ENCODE measurements around the gene TGFBR3.
A peak's percentile ranks its signal among the peaks of the same experiment; 100 is the strongest.

Gene TGFBR3

DNA sequence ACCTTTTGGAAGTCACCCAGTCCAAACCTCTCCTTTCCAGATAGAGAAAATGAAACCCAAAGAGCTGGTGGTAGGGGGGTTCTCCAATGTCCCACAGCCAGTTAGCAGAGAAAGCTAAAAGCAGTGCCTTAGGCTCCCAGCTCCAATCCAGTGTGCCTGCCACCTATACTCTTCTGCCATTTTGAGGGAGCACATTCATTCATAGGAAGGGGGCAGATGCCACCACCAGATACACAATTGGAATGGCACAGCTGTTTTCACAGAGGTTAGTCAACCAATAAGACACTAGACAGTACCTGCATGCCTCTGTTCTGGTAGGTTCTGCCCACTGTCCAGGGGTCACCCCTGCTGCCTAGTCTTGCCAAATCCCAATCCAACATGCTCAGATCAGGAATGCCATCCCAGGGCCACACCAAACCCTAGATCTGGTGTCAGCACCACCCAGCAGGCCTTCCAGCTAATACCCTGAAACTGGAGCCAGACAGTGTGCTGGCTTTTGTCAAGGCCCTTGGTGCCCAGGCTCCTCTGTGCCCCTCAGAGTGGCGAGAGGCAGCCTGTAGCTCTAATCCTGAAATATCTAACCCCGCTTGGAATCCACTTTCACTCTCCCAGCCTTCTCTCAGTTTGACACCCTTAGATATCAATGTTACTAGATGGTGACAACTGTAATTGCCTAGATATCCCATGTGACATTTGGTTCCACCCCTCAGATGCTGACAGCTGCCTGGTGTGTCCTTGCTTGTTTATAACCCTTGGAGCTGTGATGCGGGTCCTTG lies 178.6 kb downstream of the TGFBR3 start:
- no peak for DNase-seq

DNA sequence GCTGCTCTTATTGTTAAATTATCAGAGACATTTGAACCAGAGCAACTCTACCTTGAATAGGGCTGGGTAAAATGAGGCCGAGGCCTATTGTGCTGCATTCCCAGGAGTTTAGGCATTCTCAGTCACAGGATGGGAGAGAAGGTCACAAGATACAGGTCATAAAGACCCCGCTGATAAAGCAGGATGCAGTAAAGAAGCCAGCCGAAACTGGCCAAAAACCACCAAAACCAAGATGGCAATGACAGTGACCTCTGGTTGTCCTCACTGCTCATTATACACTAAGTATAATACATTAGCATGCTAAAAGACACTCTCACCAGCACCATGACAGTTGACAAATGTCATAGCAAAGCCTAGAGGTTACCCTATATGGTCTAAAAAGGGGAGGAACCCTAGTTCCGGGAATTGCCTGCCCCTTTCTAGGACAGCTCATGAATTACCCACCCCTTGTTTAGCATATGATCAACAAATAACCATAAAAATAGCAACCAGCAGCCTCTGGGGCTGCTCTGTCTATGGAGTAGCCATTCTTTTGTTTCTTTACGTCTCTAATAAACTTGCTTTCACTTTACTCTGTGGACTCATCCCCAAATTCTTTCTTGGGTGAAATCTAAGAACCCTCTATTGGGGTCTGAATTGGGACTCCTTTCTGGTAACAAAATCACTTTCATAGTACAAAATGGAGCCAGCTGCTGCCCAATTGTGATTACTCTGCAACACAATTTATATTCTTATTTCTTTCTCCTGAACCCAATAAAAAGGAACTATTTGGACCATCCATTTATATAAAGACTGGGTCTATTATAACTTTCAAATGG lies 179.6 kb downstream of the TGFBR3 start:
- no peak for DNase-seq

DNA sequence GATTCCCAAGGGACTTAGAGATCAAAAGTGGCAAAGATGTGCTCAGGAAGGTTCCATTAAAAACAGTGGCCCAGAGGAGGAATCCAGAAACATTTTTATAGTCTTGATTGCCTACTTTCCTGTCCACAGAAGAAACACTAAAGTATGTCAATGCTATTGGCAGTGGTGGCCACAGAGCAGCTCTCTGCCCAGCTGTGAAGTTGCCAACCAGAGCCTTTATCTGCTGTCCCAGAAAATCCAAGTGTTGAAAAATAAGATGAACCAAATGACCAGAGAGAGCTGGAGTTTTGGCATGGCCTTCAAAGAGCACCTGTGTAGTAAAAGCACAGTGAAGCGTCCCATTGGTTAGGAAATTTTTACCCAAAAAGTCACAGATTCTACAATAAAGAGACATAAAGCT lies 181.2 kb downstream of the TGFBR3 start:
- no peak for DNase-seq

DNA sequence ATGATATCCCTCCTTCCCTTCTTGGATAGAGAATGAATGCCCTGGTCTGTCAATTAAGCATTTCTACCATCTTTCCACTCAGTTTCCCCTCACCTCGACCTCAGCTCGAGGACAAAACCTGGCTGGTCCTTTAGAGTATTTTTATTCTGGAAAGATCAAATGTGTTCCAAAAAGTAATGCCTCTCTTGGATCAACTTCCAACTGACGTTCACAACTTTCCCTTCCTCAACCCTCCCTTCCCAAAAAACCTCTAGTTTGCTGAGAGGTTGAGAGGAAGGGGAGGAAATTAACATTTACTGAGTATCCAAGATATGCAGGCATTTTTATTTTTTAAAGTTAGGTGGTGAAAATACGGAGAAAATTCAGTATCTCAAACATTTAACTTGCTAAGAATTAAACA lies 182.9 kb downstream of the TGFBR3 start:
- DNase-seq, result no peak

DNA sequence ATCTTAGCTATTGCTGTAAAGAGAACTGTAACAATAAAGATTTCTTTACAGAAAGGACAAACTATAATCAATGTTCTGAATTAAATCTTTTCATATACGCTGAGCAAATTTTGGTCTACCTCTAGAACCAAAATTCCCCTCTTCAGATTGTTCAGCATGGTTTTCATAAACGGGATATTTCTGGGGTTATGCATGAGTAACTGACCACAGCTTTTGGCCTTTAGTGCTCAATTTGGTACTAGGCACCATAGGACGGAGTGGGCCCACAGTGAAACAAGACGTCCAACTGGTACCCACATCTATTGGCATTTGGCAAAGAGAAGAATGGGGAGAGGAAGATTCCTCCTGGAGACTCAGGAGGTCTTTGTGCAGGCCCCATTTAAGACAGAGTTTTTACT lies 184.5 kb downstream of the TGFBR3 start:
- DNase-seq, result no peak

DNA sequence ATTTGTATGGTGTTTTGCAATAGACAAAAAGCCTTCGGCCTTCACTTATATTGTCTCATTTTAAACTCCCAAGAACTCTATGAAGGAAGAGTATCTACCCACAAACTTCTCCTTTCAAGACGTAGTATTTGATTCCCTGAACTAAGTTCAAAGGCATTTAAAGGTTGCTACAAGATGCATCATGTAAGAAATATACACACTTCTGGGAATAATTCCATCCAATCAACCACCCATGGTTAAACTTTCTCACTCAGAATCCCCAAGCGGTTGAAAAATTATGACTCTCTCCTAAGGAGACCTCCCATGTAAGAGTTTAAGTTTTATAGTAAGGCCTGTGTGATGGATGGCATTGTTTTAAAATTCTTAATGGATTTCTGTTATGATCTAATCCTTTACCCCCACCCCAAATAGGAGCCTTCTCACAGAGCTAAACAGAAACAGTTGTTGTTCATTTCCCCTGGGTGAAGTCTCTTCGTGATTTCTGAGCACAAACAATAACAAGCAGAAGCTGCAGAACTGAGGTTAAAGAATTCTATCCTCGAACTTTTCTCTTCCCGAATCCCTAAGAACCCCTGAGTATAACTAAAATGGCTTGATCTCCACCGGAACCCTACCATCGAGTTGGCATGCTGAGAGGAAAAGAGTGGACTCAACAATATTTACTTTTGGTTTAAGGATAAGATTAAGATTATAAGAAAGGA lies 185.0 kb downstream of the TGFBR3 start:
- no peak for DNase-seq

DNA sequence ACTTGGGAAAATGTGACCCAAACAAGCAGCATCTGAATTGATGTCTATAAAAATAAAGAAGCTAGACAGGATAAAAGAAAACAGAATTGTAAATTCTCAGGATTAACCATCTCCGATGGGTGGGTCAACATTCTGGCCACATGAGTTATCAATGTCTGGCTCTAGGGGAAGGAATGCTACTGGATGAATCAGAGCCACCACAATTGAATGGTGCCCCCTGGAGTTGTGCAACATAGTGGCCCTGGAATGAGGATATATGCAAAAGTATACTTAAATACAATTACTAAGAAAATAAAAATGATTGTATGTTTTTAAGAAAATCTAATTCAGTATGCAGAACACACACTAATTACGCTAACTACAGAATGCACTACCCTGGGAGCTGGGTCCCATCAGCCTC lies 185.6 kb downstream of the TGFBR3 start:
- DNase-seq, result no peak

DNA sequence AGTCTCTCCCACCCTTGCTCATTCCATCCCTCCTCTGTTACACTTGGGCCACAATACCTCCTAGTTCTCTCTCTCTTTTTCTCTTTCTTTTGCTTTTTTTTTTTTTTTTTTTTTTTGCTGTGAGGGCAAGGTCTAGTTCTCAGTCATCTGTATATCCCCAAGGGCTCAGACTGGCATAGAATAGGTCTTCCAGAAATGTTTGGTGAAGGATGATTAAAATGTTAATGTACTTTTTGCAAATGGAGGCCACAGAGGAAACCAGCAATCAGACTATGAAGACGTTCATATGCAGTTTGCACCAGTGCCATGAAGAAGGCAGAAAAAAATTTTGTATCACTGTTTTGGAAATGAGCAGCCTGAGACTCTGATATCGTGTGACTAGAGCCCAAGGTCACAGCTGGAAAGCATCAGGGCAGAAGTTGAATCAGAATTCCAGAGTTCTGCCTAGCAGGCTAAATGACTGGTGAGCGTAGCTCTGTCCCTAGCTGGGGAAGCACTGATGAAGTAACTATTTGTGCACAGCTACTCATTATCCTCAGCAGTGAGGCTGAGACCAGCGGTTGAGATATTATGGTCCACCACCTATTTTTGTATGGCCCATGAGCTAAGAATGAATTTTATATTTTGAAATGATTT lies 186.5 kb downstream of the TGFBR3 start:
- DNase-seq, result no peak

DNA sequence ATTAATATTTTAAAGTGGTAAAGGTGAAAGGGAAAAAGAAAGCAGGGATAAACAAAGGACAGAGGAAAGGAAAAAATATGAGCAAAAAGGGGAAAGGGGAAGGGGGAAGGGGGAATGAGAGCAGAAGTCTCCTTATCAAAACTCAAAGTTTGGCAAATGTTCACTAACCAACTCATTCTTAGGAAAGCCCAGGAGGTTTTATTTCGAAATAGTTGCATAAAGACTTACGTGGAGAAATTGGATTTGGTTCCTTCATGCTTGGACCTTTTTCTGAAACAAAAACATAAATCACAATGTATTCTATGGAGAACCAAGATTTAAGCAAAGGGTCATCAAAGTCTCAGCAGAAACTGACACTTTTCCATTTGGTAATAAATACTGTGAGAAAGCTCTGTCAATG lies 188.1 kb downstream of the TGFBR3 start:
- no peak for DNase-seq

DNA sequence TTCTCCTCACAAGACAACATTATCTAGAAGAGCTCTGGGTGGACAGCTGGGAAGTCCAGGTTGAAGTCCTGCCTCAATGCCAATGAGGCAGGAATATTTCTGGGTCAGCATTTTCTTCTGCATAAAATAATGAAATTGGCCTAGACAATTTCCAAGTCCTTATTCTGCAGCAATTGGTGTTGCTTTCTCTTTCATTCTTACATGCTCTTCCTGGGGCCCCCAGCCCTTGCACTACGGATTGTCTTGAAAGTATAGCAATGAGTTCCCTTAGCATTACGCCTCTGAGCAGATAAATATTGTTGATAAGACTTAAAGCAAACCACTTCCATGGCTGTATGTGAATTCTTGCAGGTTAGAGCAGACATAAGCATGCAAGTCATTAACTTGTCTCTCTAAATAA lies 188.5 kb downstream of the TGFBR3 start:
- DNase-seq, result no peak

DNA sequence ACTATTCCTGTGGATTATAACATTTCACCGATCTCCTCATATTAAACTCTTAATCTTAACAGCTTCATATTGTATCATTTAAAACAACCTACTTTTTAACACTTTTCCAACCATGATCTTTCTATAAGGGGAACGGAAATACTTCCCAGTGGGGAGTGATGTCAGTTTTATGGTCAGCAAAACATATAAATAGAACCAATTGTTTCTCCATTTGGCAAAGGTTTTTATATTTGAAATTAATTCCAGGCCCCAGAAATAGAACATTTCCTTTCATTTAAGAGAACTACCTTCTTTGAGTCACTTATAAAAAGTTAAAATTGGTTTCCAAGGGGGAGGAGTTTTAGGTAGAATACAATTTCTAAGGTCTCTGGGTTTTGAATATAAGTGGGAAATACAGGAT lies 189.6 kb downstream of the TGFBR3 start:
- no peak for DNase-seq

DNA sequence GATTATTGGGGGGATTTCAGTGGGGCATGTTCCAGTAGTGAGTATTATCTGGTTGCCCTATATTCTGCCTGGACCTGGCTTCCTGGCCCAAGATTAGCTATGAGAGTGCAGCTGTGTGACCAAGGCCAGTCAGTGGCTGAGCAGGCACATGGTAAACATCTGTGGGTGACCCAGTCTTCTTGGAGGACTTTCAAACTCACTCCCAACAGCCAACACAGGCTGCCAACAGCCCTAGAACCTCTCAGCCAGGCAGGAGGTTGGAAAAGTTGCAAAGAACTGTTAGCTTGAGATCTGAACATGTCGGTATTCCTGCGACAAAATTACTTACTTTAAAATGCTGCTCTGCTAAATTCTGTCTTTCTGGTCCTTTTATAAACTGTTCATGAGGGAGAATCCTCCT lies 192.4 kb downstream of the TGFBR3 start:
- DNase-seq, result no peak

DNA sequence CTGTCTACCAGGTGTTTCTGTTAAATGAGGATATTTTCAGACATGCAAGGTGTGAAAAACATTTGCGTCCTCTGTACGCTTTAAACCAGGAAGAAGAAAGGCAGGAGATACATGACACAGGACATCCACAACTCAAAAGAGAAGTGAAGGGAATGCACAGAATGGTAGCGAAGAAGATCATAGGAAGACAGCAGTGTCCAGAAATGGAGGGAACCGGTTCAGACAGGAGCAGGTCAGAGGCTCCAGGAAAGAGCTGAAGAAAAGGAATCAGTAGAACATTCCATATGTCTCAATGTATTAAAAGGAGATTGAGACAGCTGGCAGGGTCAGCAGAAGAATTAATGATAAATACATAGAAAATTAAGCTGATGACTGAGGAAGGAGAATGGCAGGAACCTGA lies 194.4 kb downstream of the TGFBR3 start:
- no peak for DNase-seq

DNA sequence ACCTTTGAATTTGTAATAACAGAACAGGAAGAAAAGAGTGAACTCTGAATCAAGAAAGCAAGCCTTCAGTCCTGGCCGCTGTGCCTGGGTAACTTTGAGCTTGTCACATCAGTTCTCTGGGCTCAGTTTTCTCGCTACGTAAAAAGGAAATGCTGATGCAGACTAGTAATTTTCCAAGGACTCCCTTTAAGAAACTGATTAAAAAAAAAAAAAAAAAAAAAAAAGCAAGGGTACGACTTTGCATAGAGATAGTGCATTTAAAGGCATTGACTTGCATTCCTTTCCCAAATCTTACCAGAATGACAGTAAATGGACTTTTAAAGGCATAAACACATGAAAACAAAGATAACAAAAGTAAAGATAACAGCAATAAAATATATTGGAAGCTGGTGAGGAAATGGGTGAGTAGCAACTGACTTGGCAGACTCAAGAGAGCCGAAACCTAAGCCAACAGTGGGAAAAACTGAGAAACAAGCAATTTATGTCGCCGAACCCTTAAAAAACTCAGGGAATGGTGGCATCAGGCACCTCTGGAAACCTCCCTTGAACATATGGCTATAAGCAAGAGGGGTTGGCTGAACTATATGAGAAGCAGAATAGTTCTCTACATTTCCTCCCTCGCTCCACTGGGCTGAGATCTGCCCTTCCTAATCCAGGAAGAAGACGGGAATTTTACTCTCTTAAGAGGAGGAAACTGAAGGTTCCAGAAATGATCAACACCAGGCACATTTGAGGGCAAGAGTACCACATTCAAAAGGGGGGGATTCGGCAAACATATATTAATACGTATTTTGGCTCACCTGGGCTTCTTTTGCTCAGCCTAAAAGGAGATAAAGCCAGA lies 196.1 kb downstream of the TGFBR3 start:
- DNase-seq, result no peak

DNA sequence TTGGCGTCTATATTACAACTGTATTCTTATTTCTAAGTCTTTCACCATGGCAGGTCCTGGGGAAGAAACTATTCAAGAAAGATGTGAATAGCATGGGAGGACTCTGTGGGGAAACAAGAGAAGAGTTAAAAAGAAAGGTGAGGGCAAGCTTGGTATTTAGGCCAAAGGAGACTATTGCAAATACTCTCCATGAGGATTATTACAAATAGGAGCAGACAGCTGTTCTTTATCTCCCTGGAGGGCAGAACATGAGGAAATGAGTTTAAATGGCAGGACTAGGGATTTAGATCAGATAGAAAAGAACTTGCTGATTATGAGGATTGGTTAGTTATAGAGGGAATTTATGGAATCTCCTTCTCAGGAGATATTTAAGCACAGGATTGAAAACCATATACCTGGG lies 198.5 kb downstream of the TGFBR3 start:
- no peak for DNase-seq

DNA sequence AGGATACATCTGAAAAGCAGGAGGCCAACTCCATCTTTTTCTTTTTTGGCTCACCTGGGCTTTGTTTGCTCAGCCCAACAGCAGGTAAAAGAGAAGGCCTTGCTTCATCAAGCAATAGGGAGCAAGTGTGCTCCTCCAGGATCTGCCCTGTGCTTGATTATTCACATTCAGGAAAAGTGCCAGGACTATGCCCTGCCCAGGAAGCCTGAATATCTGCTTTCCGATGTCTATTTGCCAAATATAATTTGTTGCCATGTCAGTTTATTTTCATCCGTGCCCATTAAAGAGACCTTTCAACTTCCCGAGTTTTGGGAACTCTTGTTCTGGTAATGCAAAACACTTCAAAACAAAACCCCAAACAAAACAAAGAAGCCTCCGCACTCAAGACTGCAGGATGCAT lies 200.0 kb downstream of the TGFBR3 start:
- DNase-seq, result no peak

DNA sequence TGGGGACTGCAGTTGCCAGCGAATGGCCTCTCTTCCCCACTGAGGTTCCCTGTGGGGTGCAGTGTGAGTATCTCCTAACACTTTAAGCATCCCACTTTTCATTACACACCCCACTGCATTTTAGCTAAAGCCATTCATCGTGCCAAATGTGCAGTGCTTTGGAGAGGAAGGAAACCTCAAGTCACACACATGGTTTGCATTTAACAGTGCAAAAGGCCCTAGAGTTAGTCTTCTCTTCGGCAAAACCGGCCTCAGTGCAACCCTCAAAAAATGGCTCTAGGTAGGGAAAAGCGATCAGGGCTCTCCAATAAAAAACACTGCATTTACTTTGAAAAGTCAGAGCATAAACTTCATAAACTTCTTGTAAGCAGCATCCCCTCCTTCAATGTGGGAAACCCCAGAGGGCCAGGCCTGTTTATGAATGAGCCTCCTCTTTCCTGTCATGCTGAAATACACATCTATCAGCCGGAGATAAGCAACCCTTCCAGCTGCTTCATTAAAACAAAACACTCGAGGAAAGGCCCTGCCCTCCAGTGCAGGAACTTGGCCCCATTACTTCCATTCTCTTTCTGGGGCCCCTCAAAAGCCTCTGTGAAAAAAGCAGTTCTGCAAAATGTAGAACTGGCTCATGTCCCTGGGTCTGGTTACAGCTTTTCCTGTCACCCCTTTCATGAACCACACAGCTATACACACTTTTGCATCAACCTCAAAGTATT lies 201.3 kb downstream of the TGFBR3 start:
- DNase-seq, result no peak

DNA sequence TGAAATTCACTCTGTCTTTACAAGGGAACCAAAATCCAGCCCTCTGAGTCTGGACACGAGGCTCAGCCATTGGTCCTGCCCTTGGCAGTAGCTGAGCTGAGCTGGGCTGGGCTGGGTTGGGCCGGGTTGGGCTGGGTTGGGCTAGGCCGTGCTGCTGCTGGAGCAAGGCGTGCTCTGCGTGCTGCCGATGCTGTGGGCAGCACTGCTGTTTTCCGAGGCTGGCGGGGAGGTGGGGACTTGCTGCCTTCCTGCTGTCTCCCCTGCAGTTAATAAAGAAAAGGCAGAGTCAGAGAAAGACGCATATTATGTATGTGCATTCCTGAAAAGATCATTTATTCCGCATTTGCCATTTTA lies 202.4 kb downstream of the TGFBR3 start:
- DNase-seq, result no peak

DNA sequence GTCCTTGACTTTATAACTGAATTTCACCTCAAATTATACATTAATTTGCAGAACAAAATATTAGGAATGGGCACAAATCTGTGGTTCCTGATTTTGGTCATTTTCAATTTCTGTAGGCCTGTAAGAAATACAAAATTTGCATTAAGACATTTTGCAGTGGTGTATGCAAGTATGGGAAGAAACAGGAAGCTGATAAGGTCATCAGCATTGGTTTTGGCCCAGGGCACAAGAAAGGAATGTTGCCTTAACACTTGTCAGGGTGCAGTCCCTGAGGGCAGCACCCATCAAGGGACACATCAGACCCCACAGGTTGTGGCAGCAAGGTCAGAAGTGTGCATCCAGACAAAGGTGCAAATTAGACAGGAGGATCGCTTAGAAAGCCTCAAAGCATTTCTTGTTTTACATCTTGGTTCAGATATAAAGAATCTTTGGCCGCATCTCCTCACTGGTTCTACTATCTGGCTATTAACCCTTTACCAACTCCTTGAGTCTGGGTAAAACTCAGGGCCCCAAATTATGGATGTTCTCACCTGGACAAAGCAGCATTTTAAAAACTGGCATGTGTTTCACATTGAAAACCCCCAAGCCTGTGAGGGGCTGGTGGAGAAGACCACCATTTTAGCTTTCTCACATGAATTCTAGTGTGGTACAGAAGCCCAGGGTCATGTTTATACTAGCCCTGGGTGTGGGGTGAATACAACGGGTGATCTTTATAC lies 202.9 kb downstream of the TGFBR3 start:
- DNase-seq, result no peak

DNA sequence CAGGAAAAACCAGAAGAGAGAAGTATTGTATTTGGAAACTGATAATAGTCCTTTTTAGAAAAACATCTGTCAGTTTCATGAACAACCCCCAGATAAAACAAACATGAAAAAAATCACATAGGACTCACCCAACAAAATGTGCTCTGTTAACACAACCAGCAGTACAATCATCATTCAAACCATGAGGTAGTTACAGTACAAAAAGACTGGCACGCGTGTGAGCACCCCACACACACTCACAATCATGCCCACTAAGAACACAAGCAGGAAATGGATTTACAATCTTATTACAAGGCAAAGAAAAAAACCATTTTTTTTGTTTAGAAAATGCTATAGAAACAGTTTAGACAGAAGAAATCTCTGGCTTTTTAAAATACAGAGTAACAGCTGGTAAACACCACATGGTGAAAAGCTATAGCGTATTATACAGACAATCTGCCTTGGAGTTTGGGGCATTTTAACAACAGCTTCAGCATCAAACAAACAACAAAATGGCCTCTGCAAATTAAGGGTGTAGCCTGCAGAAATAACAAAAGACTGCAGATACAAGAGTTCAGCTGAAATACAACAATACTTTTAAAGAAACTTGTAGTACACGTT lies 205.3 kb downstream of the TGFBR3 start:
- DNase-seq, result peak; percentile 89

DNA sequence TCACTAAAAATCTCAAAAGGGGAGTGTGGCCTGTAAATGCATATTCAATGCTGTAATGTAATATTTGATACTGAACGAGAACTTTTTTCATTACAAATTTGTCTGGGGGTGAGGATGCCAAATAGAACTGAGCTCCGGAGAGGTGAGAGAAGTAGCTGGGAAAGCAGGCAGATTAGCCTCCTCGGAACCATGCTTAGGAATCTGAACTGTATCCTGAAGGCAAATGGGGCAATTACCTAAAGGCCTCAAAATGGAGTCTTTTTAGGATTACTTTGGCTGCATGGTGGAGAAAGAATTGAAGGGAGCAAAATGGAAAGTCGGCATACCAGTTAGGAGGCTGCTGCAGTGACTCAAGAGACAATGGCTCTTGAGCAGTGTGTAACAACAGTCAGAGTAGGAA lies 206.5 kb downstream of the TGFBR3 start:
- no peak for DNase-seq

Measured in NCI-H1694 treated with DMSO at 0.1 percent for 48 hours (cell line).